NCI-H526 treated with DMSO at 0.1 percent for 48 hours (cell line): Measurements from ENCODE around the gene DPP10.
"Not testable (repeated sequence)": the region's sequence is repeated elsewhere in the genome, so short reads cannot be mapped to it uniquely, and the experiment has no call there.

Source experiments
- DNase-seq: peaks from one replicate; lab custom pipeline; 2025; lab: John Stamatoyannopoulos, UW

Gene DPP10

DNA sequence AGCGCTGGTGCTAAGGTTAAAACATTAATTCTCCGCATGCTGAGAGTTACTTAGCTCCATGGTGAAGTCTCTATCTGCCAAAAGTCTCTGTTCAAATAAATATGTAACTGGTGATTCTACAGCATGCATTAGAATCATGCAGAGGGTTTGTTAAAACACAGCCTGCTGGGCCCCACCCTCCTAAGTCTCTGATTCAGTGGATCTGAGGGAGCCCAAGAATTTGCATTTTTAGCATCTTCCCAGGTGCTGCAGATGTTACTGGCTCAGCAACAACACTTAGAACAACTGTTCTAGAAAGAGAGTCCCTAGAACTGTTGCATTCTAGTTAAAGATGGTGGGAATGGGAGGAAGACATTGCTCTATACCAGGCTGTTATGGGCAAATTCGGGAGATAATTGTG is 73.4 kb downstream of the DPP10 start:
- no peak for DNase-seq

DNA sequence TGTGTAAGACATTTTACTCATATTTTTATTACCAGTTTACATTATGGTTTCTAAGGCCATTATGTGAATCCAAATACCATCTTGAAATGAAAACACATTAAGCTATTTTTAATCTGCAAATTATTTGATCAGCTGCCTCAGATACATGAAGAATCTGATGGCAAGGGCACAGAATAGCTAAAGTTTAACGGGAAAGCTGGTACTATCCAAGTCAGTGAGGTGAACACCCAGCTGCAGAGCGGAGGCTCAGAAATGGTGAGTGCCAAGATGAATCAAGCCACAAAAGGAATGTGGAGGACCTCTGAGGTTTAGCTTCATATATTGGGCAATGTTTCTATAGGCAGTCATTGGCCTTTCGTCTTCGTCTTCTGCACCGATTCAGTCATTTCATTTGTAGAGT is 75.1 kb downstream of the DPP10 start:
- no peak for DNase-seq

DNA sequence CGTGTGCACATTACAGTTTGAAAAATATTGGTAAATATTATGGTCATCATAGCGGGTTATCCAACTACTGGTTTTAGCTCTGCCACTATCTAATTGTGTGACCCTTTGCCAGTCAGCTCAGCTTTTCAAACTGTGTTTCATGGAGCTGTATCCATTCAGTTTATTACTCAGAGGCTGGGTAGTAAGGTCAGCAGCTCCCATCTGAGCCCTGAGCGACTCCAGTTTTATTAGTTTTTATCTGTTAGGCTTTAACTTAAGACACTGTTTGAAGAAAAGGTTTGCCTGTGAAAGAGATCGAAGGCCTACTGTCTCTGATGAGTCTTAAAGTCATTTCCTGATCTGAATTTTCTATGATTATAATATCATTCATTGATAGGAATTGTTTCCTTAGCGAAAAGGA is 76.3 kb downstream of the DPP10 start:
- no peak for DNase-seq

DNA sequence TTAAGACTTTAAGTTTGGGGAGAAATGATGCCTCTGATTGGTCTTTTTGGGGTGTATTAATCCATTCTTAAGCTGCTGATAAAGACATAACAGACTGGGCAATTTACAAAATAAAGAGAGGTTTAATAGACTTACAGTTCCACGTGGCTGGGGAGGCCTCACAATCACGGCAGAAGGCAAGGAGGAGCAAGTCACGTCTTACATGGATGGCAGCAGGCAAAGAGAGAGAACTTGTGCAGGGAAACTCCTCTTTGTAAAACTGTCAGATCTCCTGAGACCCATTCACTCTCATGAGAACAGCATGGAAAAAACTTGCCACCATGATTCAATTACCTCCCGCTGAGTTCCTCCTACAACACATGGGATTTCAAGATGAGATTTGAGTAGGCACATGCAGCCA is 80.2 kb downstream of the DPP10 start:
- DNase-seq = not testable (repeated sequence)

DNA sequence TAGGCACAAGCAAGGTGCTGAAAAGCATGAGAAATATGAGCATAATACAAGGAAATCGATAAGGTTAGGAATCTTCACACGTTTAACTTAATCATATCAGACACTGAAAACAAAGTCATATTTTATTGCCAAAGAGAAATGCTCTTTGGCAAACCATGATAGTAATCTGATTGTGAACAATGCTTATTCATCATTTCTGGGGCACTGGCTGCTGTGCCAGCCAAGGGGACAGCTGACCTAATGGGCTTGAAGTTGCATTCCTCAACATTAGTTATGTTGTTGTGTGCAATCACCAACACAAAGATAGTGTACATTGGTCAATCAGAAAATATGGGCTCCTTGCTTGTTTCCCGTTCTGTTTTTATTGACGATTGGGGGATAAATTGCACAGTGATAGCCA is 83.5 kb downstream of the DPP10 start:
- DNase-seq = no peak

DNA sequence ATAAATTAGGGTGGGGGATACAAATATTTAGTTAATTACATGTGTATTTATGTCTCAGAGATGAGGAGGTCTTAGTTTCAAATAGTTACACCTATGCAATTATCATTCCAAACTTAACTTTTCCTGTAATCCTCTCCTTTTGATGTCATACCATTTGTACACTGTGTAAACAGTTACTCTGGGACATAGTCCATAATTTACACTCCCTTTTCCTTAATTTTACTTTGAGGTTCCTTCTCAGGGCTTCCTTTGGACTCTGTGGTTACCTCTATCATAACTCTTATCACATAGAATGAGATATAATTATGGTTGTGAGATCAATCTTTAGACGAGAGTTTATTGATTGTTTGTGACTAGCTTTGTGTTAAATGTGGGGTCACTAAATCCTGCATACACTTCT is 84.4 kb downstream of the DPP10 start:
- no peak for DNase-seq

DNA sequence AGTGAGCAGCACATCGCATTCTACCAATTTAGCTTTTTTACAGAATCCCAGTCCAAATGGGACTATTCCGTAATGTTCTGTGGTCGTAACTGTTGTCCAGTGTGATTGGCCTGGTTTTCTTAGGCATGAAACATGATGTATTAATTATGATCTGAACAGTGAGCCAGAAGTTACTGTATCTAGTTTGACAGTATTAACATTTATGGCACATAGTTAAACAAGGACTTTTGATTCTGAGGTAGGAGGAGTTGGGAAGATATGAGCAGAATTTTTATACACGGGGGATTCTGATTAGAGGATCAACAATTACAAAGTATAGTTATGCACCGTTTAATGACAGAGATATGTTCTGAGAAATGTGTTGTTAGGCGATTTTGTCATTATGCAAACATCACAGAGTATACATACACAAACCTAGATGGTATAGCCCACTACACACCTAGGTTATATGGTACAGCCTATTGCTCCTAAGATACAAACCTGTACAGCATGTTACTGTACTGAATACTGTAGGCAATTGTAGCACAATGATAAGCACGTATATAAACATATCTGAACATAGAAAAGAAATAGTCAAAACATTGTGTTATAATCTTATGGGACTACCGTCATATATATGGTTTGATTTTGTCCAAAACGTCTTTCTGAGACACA is 85.0 kb downstream of the DPP10 start:
- DNase-seq = no peak

DNA sequence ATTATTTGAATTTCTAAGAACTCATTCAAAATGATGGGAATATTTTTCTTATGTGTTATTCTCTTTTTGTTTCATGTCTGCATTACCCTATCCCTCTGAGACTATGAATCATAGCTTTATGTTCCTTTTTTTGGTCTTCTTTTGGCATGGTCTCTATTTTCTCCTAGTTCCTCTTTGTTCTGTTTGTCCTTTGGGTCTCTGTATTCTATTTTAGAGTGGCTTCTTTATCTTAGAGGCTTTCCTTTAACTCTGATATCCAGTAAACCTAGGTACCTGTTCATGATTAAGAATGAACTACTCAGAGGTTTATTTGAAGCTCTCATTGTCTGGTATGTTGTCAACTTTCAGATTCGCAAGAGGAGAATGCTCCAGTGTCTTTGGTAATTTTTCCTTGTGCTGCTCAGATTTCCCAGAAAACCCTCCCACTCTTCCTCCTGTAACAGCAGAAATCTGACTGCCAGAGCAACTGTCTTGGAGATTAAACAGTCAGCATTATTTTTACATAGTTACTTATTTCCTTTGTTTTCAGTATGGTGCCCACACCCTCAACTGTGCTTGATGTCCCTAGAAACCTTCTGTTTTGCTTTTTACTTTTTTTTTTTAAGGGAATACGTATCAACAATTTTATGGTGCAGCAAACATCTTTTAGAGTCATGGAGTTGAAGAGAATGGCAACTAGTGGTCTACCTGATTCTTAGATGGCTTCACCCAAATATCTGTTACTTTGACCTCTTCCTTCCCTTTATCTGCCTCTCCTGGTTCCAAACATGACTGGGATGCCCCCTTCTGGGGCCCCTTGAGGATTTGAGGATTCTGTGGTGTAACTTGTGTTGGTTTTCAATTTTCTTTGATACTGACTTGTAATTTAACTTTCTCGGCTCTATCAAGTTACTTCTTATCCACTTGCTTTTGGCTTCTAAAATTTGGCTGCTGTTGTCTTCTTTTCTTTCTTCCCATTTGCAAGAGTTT is 92.0 kb downstream of the DPP10 start:
- no peak for DNase-seq

DNA sequence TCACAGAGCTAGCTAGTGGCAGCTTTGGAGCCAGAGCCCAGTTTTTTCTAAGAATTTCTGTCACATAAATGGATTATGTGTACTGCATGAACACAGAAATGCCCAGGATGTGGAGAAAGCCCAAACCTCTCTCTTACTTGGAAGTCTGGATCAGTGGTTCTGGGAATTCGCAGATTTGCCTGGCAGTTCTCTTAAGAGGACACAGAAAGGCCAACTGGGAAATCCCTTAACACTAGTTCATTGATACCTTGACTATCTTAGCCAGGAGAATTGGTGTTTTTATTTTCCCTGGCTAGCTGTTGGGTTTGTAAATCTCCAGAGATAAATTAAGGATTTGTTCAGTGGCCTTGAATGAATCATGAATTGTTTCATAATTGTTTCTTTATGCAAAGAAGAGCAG is 95.3 kb downstream of the DPP10 start:
- DNase-seq = no peak

DNA sequence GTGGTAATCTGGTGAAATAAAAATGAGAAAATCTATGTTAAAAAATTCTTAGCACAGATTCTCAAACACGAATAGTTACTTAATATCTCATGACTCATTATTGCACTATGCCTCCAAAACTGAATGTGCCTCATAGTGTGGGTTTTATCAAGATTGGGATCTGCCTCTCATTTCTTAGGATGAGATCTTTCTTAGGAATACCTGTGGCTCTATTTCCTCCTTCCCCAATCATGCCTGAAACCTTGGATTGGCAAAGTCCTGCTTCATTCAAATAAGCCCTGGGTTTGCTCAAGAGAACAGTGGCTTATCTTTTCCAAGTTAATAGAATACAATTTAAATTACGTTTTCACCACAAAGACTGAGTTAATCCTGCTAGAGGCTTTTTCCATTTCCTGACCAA is 100.3 kb downstream of the DPP10 start:
- no peak for DNase-seq

DNA sequence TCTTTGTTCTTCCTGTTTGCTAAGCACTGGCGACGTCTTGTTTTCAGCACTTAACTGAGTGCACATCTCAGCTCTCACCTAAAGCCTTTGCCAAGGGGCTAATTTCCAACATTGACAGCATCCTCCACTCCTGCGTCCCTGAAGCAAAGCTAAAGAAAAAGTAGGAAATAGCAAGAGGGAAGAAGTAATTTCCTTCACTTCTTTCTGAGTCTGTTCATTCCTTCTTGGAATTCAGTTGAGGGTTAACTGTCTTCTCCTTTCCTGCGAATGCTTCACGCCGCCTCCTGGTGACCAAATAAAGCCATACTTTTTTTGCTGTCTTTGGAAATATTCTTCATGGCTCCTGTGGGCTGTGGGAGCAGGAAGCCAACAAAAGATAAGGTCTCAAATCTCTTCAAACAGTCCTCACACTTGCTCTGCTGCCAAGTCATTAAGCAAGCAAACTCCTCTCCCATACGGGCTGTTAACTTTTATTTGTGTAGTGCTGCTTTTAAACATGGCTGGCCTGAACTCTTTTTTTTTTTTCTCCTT is 100.9 kb downstream of the DPP10 start:
- DNase-seq = no peak

DNA sequence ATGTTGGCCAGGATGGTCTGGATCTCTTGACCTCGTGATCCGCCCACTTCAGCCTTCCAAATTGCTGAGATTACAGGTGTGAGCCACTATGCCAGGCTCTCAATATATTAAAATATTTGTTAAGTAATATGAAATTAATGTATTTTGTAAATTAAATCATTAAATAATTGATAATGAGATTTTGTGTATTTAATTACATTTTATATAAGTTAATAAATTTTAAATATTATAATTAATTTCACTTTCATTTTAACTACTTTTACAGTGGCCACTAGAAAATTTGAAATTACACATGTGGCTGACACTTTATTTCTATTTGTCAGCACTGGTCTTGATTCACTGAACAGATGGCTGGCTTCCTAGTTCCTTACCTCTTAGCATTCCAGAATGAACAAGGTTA is 102.6 kb downstream of the DPP10 start:
- no peak for DNase-seq

DNA sequence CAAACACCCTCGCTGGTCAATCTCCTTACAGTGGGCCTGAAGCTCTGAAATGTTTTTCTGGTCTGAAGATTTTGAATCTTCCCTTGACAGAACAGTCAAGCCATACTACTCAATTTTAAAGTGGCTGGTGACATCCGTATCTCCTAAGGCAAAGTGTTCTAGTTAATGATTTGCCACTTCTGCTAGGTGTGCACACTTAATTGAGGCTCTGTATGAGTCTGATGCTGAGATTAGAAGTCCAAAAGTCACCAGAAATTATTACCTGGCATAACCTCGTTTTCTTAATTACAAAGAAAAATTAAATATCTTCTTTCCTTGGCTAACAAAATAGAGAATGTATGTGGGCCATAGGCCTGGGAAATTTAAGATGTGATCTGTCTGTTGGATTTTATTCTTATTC is 104.1 kb downstream of the DPP10 start:
- DNase-seq = no peak

DNA sequence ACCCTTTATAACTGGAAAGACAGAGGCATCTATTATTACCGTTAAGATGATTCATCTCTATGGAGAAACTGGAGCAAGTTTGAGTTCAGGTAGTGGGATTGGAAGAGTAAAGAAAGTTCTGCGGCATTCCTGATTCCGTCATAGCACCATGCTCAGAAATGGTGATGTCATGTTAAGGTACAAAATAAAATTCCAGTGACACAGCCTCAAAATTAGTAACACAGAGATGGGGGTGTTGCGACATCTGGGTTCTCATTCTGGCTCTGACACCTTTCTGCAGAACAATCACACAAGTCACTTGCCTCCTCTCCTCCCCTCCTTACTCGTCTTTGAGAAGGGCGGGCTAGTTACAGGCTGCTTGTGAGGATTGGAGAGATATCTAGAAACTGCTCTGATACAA is 105.7 kb downstream of the DPP10 start:
- DNase-seq = no peak

DNA sequence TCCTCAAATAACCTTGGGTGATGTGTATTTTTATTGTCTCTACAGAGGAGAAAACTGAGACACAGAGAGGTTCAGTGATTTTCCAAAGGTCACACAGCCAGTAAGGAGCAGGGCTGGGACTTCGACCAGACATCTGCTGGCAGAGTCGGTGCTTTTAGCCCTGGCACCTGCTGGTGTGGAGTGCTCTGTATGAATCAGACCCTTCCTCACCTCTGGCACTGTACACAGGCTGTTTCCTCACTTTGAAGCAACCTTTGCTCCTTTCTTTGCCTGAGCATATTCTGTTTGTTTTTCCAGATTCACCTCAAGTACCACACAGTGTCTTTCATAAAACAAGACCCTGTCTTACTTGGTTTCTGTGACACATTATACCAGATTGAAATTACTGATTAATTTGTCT is 107.9 kb downstream of the DPP10 start:
- DNase-seq = no peak

DNA sequence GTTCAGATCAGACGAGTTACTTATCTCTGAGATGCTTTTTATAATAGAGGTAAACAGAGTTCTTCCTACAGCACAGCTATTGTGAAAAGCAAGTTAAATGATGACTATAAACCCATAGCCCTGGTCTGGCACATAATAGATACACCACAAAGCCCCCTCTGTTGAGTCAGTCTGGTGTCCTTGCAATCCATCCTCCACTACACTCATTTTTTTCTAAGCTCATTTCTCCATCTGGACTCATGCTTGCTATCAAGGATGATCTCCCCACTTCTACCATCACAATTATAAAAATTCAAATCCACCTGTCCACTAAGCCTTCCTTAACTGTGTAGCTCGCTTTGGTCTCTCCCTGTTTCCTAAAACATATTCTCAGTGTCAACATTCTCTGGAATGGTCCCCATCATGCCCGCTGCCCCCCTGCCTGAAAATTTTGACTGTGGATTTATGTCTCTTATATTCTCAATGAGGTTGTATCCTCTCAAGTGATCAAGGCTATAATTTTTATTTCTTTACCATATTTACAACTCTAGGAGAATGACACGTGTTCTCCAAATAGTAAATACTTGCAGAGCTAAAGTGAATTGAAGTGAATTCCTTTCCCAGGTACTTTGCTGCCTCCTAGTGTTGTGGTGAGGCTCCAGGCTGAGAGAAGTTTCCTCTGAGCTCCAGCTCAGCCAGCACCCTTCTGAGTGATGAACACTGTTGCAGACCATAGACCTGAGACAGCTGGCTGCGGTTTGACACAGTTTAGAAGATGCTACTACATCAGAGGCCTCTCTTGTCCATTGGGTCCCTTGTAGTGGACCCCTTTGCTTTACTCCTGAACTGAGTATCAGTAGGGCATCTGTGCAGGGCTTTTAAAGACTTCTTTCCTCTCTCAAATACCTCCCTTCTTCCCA is 108.7 kb downstream of the DPP10 start:
- DNase-seq = peak; percentile 39

DNA sequence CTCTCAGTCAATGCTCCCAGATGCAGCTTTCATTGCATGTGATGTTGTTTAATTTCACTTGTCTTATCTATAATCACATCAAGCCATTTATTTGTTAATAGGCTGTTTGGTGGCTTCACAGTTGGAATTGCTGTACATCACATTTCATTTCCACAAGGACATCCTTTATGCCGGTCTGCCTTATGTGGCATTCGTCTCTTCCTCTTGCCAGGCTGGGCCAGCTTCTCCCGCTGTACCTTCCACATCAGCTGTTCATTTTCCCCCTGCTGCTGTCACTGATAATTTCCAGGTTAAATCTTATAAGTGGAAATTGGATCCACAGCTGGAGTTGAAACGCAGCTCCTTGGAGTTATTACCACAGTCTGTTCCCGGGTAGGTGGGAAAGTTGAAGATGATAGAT is 110.6 kb downstream of the DPP10 start:
- no peak for DNase-seq

DNA sequence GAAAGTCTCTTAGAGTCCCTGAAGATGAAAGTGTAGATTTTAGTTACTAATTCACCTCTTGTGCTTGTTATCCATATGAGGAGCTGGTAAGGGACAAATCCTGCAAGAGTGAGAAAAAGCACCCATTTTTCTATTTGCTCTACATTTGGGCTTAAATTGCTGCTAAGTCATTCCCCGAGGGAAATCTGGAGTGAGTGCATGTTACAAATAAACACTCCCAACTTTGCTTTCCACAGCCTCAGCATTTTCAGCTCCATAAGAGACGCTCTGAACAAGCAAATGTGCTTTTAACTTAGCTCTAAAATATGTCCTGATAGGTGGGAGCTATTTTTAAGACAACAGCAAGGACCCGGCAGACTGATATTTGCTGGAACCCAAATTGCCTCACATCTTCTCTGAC is 126.7 kb downstream of the DPP10 start:
- no peak for DNase-seq

DNA sequence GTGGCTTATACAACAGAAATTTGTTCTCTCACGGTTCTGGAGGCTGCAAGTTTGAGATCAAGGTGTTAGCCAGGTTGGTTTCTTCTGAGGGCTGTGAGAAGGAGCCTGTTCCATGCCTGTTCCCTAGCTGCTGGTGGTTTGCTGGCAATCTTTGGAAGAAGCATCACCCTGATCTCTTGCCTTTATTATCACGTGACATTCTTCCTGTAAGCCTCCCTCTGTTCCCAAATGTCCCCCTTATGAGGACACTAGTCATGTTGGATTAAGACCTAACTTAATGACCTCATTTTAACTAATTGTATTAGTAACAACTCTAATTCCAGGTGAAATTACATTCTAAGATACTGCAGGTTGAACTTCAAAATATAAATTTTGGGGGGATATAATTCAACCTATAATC is 135.2 kb downstream of the DPP10 start:
- DNase-seq = no peak

DNA sequence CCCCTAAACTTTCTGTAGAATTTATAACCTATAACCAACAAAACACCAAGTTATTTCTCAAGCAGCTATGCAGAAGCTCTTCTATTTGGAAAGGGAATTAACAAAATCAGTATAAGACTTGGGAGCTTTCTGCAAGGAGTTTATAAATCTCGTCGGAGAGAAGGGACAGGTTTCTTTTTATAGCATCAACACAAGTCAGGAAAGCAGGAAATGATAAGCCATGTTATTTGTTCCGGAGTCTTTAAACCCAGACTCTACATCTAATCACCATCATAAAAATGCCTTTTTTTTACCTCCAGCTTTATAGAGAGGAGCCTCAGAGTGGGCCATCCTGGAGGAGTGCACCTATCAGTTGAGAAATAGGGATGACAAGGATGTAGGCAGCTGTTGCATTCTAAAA is 137.1 kb downstream of the DPP10 start:
- DNase-seq = no peak

DNA sequence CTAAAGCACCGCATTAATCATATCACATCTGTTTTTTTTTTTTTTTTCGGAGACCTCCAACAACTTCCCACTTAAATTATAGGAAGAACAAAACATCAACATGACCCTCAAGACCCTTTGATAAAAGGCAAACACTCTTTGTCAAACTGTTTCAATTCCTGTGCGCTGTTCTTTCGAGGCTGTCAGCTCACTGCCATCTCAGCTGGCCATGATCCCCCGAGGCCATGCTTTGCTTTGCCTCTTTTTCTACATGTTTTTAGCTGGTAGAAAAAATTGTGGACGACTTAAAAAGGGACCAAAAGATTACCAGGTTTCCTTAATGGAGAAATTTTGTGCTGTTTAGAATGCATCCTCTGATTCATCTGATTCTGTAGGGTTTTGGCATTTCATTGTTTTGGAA is 138.2 kb downstream of the DPP10 start:
- no peak for DNase-seq

DNA sequence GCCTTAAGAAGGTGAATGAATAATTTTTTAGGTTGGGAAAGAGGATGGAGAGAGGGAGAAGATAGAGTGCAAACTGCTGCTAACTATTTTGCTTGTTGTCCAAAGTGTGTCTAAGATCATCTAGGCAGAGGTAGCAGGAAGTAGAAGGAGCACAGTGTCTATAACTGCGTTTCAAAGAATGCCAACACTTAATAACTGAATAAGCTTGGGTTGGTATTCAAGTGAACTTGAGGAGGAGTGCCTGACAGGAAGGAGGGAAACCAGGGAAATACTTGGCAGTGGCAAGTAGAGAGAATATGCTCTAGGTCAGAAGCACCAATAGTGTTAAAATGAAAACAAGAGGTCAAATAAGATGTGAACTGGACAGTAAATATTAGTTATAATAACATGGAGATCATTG is 155.9 kb downstream of the DPP10 start:
- DNase-seq = no peak
